Dedifferentiated amniotic fluid mesenchymal stem cell (primary cell): ENCODE results near the gene GLIS2.

ENCODE experiments used
- DNase-seq: peaks from one replicate; pipeline ENCODE4 v3.0.0-alpha.2; 2016; ENCODE audit errors: extremely low spot score

Gene GLIS2

GRCh38 chr16:4297480-4297879 is 18.4 kb upstream of the GLIS2 start:
- no peak for DNase-seq

DNA sequence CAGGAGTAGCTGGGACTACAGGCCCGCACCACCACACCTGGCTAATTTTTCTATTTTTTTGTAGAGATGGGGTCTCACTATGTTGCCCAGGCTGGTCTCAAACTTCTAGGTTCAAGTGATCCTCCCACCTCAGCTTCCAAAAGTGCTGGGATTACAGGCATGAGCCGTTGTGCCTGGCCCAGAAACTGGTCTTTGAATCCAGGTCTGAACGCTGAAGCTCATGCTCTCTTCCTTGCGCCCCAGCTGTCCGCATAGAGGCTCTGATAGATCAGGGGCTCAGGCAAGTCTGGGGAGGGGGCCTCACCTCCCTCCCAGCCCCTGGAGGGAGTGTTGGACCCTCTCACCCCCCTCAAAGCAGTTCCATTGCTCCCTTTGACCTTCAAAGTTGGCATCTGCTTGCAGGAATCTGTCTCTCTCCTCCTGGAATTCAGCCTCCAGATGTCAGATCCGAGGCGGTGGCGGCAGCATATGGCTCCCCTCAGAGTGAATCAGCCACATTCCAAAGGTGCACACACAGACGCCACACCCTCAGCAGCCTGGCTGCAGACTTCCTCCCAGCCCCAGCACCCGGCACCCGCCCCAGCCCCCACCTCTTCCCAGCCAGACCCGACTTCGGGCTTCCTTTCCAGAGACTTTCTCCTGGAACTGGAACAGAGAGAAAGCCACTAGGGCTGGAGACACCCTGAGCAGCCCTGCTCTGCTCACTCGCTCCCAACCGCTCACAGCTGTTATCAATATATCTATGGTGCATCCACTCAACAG is 16.9 kb upstream of the GLIS2 start:
- peak; percentile 92 for DNase-seq

DNA sequence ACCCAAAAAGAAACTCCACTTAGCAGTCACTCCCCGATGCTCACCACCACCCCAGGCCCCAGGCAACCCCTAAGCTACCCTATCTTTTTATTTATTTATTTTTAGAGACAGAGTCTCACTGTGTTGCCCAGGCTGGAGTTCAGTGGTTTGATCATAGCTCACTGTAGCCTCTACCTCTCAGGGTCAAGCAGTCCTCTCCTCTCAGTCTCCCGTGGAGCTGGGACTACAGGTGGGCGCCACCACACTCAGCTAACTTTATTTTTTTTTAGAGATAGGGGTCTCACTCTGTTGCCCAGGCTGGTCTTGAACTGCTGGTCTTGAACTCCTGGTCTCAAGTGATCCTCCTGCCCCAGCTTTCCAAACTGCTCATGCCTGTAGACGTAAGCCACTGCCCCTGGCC is 14.7 kb upstream of the GLIS2 start:
- no peak for DNase-seq

DNA sequence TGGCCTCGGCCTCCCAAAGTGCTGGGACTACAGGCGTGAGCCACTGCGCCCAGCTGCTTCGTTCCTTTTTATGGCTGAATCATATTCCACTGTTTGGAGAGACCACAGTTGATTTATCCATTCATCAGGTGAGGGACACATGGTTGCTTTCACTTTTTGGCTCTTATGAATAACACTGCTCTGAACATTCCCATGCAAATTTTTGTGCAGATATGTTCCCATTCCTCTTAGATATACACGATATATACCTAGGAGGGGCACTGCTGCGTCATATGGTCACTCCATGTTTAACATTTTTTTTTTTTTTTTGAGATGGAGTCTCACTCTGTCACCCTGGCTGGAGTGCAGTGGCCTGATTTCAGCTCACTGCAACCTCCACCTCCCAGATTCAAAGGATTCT is 13.9 kb upstream of the GLIS2 start:
- no peak for DNase-seq

- DNase-seq: no peak
These were observed 11.9 kb upstream of the GLIS2 start for GRCh38 chr16:4303973-4304372.

DNA sequence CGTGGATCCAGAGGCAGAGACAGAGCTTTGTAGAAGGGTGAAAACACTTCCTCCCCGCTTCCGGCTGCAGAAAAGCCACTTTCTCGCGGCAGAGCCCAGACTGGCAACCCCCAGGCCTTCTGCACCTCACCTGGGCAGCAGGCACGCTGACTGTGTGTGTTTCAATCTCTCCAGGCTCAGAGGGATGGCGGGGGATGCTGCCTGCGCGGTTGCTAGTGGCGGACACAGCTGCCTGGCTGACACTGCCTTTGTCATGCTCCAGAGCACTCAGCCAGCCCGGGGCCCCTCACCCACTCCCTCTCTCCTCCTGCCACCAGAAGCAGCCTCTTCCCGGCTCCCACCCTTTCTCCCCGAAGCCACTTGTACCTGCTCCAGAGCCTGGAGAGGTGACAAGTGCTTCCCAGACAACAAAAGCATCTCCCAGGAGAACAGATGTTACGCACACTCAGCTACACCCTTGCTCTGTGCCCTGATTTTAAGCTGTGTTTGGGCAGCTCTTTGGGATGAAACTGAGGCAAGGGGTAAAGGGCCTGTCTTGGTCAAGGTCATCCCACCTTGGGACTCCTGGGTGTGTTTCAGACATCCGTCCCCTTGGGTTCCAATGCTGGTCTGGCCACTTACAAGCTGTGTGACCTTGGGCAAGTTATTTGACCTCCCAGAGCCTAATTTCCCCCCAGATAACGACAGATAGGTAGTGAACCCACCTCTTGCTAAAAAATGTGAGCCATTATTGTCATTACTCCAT is 9.2 kb upstream of the GLIS2 start:
- DNase-seq: no peak

DNA sequence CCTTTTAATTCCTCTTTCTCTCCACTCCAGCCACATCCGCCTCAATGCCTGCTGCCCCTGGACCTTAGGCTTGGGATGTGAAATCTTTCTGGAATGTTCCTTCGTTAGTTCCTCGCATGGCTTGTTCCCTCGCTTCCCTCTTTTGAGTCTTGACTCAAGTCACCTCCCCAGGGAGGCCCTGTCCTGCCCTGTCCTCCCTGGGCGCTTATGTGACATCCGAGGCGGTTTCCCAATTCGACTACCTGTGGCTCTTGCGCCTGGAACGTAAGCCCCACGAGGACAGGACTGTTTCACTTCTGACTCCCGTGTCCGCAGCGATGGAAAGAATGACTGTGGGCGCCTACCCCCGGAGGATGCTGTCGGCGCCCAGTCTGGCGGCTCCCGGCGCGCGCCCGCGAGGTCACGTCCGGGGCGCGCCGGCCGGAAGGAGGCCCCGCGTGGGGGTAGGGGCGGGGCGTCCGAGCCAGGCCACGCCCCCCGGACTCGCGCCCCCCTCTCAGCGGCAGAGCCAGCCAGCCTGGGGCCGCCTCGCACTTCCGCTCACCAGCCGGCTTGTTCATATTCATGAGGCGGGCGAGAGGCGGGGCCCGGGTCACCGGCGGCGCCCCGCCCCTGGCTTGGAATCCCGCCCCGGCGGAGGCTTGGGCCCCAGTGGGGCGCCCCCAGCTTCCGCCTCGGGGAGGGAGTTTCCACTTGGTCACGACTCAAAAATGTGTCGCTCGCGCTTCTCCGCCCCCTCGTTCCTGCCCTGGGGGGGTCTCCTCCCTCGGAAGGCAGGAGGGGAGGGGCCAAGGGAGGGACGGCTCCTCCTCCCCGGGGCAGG is 8.4 kb upstream of the GLIS2 start:
- peak; percentile 90 for DNase-seq

GRCh38 chr16:4309102-4309832 is 6.6 kb upstream of the GLIS2 start:
- no peak for DNase-seq

- peak; percentile 72 for DNase-seq
These were observed 6.0 kb upstream of the GLIS2 start for GRCh38 chr16:4309833-4310266.

- DNase-seq: no peak
These were observed 2.0 kb upstream of the GLIS2 start for GRCh38 chr16:4313563-4314531.

GRCh38 chr16:4314532-4315185 is 1.2 kb upstream of the GLIS2 start:
- no peak for DNase-seq

GRCh38 chr16:4316108-4316863 is 419 bp downstream of the GLIS2 start:
- DNase-seq: no peak

DNA sequence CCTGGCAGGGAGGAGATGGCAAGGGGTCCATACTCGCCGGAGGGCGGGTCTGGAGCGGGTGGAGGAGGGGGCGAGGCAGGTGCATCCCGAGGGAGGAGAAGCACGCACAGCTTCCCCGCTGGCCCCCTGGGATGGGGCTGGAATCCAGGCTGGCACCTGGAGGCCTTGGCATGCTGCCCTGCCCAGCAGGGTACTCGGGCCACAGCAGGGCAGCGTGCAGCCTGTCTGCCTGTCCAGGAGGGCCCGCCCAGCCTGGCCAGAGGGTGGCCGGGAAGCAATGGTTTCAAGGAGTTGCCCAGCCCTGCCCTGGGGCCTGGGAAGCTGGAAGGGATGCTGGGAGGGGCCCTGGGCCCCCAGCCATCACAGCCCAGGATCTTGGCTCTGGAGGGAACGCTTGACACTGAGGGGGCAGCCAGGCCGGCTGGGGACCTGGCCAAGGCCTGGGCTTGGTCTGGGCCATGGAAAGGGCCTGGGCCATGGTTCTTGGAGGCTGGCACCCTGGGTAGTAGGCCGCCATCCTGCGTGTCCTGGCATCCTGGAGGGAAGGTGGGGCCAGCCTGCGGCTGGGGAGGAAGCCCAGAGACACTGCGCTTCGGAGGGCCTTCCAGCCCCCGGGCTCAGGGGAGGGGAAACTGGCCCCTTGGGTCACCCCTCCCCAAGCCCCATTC is 1.1 kb downstream of the GLIS2 start:
- peak; percentile 50 for DNase-seq

DNA sequence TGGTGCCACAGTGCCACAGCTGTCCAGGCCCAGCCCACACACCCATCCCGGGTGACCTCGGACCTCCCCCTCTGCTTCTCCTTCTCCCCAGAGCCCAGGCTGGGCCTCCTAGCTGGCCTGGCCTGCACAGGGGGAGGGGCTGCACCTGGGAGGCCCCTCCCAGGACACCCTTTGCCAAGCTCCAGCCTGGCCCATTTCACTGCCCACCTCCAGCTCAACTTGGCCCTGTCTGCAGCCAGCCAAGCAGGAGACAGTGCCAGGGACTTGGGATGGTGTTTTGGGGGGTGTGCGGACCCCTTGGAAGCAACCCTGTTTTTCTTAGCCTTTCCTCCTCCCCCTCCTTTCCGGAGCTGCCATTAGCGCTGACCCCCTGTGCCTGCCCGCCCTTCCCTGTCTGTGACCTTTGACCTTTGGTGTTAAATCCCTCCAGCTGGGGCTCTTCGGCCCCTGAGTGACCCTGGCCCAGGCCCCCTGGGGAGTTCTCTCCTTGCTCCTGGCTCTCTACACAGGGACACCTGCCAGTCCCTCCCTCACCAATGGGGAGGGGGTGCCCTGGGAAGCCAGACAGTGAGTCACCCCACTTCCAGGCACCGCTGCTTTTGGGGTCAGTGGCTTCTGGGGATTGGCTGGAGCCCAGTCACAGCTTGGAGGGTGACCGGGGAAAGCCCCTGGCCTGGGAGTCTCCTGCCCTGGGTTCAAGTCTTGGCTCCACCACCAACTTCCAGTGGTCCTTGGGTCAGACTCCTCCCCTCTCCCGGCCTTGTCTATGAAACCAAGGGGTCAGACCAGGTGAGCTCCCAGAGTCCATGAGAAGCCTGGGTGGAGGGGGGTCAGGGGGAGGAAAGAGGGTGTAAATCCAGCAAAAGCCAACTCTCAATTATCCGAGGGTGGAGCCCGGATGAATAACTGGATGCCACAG is 1.9 kb downstream of the GLIS2 start:
- DNase-seq: no peak

DNA sequence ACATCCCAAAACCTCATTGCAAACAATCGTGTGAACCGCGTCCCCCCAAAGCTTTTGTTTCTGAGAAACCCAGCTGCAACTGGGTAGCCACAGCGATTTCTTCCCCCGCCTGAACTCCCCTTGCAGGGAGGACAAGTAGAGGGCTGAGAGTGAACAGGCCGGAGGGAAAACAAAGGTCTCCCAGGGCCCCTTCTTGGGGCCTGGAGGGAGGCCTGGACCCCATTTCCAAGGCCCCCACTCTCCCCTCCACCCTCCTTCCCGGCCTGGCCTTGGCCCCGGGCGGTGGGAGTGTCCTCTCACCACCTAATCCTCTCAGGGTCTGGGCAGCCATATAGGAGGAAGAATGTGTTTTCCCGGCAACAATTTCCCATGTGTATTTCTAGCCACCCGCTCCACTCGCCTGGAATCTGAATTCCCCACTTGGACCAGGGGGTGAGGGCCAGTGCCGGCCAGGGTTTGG is 2.6 kb downstream of the GLIS2 start:
- peak; percentile 52 for DNase-seq

GRCh38 chr16:4318967-4319366 is 3.1 kb downstream of the GLIS2 start:
- no peak for DNase-seq
